Measurements from ENCODE around the gene INPP5A.

The INPP5A gene

DNA sequence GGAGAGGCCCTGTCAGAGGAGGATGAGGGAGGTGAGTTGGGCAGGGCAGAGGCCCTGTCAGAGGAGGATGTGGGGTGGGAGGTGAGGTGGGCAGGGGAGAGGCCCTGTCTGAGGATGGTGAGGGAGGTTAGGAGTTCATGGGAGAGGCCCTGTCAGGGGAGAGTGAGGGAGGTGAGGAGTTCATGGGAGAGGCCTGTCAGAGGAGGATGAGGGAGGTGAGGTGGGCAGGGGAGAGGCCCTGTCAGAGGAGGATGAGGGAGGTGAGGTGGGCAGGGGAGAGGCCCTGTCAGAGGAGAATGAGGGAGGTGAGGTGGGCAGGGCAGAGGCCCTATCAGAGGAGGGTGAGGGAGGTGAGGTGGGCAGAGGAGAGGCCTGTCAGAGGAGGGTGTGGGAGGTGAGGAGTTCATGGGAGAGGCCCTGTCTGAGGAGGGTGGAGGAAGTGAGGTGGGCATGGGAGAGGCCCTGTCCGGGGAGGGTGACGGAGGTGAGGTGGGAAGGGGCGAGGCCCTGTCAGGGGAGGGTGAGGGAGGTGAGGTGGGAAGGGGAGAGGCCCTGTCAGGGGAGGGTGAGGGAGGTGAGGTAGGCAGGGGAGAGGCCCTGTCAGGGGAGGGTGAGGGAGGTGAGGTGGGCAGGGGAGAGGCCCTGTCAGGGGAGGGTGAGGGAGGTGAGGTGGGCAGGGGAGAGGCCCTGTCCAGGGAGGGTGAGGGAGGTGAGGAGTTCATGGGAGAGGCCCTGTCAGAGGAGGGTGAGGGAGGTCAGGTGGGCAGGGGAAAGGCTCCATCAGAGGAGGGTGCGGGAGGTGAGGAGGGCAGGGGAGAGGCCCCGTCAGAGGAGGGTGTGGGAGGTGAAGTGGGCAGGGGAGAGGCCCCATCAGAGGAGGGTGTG lies 73.7 kb downstream of the INPP5A start:
- no peak overlapping the region for H3K27ac ChIP-seq (replicated peaks)
- no peak overlapping the region for H3K4me3 ChIP-seq (replicated peaks; ENCODE audit: insufficient read depth, low read length)
- H3K27me3 ChIP-seq (ENCODE audit: insufficient read depth, poor library complexity, severe bottlenecking), result no peaks in the 10 kb centered on the region
- TF ChIP-seq GABPA (IDR thresholded peaks at IDR 0.05; ENCODE audit: low read depth), result no peak
- TF ChIP-seq SPI1 (IDR thresholded peaks at IDR 0.05; ENCODE audit: borderline replicate concordance, low read depth), result no peak
- TF ChIP-seq, protein P1, sequence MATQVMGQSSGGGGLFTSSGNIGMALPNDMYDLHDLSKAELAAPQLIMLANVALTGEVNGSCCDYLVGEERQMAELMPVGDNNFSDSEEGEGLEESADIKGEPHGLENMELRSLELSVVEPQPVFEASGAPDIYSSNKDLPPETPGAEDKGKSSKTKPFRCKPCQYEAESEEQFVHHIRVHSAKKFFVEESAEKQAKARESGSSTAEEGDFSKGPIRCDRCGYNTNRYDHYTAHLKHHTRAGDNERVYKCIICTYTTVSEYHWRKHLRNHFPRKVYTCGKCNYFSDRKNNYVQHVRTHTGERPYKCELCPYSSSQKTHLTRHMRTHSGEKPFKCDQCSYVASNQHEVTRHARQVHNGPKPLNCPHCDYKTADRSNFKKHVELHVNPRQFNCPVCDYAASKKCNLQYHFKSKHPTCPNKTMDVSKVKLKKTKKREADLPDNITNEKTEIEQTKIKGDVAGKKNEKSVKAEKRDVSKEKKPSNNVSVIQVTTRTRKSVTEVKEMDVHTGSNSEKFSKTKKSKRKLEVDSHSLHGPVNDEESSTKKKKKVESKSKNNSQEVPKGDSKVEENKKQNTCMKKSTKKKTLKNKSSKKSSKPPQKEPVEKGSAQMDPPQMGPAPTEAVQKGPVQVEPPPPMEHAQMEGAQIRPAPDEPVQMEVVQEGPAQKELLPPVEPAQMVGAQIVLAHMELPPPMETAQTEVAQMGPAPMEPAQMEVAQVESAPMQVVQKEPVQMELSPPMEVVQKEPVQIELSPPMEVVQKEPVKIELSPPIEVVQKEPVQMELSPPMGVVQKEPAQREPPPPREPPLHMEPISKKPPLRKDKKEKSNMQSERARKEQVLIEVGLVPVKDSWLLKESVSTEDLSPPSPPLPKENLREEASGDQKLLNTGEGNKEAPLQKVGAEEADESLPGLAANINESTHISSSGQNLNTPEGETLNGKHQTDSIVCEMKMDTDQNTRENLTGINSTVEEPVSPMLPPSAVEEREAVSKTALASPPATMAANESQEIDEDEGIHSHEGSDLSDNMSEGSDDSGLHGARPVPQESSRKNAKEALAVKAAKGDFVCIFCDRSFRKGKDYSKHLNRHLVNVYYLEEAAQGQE (IDR thresholded peaks at IDR 0.05; ENCODE audit: insufficient replicate concordance, low read depth), result no peak
- TF ChIP-seq, protein P2, sequence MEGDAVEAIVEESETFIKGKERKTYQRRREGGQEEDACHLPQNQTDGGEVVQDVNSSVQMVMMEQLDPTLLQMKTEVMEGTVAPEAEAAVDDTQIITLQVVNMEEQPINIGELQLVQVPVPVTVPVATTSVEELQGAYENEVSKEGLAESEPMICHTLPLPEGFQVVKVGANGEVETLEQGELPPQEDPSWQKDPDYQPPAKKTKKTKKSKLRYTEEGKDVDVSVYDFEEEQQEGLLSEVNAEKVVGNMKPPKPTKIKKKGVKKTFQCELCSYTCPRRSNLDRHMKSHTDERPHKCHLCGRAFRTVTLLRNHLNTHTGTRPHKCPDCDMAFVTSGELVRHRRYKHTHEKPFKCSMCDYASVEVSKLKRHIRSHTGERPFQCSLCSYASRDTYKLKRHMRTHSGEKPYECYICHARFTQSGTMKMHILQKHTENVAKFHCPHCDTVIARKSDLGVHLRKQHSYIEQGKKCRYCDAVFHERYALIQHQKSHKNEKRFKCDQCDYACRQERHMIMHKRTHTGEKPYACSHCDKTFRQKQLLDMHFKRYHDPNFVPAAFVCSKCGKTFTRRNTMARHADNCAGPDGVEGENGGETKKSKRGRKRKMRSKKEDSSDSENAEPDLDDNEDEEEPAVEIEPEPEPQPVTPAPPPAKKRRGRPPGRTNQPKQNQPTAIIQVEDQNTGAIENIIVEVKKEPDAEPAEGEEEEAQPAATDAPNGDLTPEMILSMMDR (IDR thresholded peaks at IDR 0.05; ENCODE audit: insufficient read depth, low read length), result no peak
- no peak for TF ChIP-seq POLR2AphosphoS5 (IDR thresholded peaks at IDR 0.05; ENCODE audit: low read depth)
- no peak for DNase-seq (ENCODE audit: low read depth in 1 of 2, low spot score in 1 of 2)

DNA sequence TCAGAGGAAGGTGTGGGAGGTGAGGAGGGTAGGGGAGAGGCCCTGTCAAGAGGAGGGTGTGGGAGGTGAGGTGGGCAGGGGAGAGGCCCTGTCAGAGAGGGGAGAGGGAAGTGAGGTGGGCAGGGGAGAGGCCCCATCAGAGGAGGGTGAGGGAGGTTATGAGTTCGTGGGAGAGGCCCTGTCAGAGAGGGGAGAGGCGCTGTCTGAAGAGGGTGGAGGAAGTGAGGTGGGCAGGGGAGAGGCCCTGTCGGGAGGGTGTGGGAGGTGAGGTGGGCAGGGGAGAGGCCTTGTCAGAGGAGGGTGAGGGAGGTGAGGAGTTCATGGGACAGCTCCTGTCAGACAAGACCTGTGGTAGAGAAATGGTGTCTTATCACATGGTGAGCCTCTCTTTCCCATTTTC lies 74.4 kb downstream of the INPP5A start:
- DNase-seq (ENCODE audit: low read depth in 1 of 2, low spot score in 1 of 2), result no peak
- TF ChIP-seq GABPA (IDR thresholded peaks at IDR 0.05; ENCODE audit: low read depth) (no peak), SPI1 (IDR thresholded peaks at IDR 0.05; ENCODE audit: borderline replicate concordance, low read depth) (no peak), POLR2AphosphoS5 (IDR thresholded peaks at IDR 0.05; ENCODE audit: low read depth) (no peak)
- TF ChIP-seq, protein P2 (IDR thresholded peaks at IDR 0.05; ENCODE audit: insufficient read depth, low read length), result no peak
- TF ChIP-seq, protein P1 (IDR thresholded peaks at IDR 0.05; ENCODE audit: insufficient replicate concordance, low read depth), result no peak
- no peaks in the 10 kb centered on the region for H3K27me3 ChIP-seq (ENCODE audit: insufficient read depth, poor library complexity, severe bottlenecking)
- no peak overlapping the region for H3K27ac ChIP-seq (replicated peaks)
- H3K4me3 ChIP-seq (replicated peaks; ENCODE audit: insufficient read depth, low read length), result no peak overlapping the region

DNA sequence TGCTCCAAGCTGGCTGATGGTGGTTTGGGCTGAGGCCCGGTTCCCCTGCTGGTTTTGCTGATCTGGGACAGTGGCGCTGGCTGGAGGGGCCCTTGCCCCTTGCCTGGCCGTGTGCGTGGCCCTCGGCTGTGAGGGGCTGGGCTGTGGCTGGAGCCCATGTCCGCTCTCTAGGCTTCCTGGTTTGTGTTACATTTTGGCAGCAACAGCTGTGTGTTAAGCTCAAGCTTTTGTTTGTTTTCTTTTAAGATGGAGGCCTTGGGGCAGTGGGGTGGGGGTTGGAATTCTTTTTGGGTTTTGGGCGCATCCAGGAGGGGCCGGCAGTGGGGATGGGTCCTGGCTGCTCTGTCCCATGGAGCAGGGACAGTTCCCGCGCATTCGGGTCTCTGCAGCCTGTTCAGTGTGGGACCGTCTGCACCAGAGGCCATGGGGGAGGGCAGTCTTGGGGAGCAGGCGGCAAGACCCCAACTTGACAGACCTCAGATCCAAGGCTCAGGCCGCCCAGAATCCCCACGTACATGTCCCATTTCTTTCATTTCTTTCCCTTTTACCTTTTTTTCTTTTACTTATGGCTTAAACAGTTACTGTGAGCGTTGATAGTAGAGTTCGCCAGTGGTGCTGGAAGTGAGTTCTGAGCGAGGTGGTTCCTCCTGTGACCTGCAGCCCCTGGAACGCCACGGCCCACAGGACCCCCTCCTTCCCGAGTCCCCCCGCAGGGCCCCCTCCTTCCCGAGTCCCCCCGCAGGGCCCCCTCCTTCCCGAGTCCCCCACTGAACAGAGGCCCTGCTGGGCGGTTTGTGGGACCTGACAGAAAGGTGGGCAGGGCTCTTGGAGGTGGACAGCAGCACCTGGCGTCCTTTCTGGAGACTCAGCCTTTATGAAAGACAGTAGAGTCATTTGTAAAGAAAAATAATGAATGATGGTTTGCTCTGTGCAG lies 75.3 kb downstream of the INPP5A start:
- no peak overlapping the region for H3K27ac ChIP-seq (replicated peaks)
- no peak overlapping the region for H3K4me3 ChIP-seq (replicated peaks; ENCODE audit: insufficient read depth, low read length)
- no peak for TF ChIP-seq GABPA (IDR thresholded peaks at IDR 0.05; ENCODE audit: low read depth)
- no peak for TF ChIP-seq POLR2AphosphoS5 (IDR thresholded peaks at IDR 0.05; ENCODE audit: low read depth)
- no peak for TF ChIP-seq SPI1 (IDR thresholded peaks at IDR 0.05; ENCODE audit: borderline replicate concordance, low read depth)
- TF ChIP-seq, protein P1 (IDR thresholded peaks at IDR 0.05; ENCODE audit: insufficient replicate concordance, low read depth), result no peak
- TF ChIP-seq, protein P2 (IDR thresholded peaks at IDR 0.05; ENCODE audit: insufficient read depth, low read length), result no peak
- DNase-seq (ENCODE audit: low read depth in 1 of 2, low spot score in 1 of 2), result no peak
- H3K27me3 ChIP-seq (ENCODE audit: insufficient read depth, poor library complexity, severe bottlenecking), result no peaks in the 10 kb centered on the region
